ENCODE measurements around the gene ARFGAP1.

DNA sequence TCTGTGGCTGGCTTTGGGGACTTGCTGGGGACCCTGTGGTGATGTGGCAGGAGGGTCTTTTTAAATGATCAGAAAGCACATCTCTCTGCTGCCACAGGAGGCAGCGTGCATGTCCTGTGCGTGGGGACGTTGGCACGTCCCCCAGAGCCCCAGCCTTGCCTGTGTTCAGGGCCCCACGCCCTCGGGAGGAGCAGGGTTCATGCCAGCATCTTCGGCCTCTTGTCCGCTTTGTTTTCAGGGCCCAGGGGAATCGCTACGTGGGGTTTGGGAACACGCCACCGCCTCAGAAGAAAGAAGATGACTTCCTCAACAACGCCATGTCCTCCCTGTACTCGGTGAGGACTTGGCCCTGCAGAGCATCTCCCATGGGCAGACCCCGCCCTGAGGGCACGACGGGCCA, 6.0 kb downstream of the ARFGAP1 start:
- TF ChIP-seq, protein P1, sequence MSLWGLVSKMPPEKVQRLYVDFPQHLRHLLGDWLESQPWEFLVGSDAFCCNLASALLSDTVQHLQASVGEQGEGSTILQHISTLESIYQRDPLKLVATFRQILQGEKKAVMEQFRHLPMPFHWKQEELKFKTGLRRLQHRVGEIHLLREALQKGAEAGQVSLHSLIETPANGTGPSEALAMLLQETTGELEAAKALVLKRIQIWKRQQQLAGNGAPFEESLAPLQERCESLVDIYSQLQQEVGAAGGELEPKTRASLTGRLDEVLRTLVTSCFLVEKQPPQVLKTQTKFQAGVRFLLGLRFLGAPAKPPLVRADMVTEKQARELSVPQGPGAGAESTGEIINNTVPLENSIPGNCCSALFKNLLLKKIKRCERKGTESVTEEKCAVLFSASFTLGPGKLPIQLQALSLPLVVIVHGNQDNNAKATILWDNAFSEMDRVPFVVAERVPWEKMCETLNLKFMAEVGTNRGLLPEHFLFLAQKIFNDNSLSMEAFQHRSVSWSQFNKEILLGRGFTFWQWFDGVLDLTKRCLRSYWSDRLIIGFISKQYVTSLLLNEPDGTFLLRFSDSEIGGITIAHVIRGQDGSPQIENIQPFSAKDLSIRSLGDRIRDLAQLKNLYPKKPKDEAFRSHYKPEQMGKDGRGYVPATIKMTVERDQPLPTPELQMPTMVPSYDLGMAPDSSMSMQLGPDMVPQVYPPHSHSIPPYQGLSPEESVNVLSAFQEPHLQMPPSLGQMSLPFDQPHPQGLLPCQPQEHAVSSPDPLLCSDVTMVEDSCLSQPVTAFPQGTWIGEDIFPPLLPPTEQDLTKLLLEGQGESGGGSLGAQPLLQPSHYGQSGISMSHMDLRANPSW (CRISPR knock-in tag; conservative IDR thresholded peaks at IDR 0.05; ENCODE audit: low read depth) = no peak
- TF ChIP-seq, protein P2, sequence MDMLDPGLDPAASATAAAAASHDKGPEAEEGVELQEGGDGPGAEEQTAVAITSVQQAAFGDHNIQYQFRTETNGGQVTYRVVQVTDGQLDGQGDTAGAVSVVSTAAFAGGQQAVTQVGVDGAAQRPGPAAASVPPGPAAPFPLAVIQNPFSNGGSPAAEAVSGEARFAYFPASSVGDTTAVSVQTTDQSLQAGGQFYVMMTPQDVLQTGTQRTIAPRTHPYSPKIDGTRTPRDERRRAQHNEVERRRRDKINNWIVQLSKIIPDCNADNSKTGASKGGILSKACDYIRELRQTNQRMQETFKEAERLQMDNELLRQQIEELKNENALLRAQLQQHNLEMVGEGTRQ (CRISPR knock-in tag; IDR thresholded peaks at IDR 0.05) = no peak
- TF ChIP-seq IRF2 (CRISPR knock-in tag; IDR thresholded peaks at IDR 0.05; ENCODE audit: borderline replicate concordance, low read depth) (no peak), ZNF138 (CRISPR knock-in tag; conservative IDR thresholded peaks at IDR 0.05) (no peak), ATF1 (CRISPR knock-in tag; IDR thresholded peaks at IDR 0.05) (no peak), TEAD4 (CRISPR knock-in tag; IDR thresholded peaks at IDR 0.05) (no peak), TP53 (CRISPR knock-in tag; IDR thresholded peaks at IDR 0.05) (no peak), SP1 (CRISPR knock-in tag; conservative IDR thresholded peaks at IDR 0.05) (no peak), TCF7 (CRISPR knock-in tag; IDR thresholded peaks at IDR 0.05; ENCODE audit: low read depth) (no peak)
- TF ChIP-seq, protein P3, sequence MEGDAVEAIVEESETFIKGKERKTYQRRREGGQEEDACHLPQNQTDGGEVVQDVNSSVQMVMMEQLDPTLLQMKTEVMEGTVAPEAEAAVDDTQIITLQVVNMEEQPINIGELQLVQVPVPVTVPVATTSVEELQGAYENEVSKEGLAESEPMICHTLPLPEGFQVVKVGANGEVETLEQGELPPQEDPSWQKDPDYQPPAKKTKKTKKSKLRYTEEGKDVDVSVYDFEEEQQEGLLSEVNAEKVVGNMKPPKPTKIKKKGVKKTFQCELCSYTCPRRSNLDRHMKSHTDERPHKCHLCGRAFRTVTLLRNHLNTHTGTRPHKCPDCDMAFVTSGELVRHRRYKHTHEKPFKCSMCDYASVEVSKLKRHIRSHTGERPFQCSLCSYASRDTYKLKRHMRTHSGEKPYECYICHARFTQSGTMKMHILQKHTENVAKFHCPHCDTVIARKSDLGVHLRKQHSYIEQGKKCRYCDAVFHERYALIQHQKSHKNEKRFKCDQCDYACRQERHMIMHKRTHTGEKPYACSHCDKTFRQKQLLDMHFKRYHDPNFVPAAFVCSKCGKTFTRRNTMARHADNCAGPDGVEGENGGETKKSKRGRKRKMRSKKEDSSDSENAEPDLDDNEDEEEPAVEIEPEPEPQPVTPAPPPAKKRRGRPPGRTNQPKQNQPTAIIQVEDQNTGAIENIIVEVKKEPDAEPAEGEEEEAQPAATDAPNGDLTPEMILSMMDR (IDR thresholded peaks at IDR 0.05) = no peak
- TF ChIP-seq, protein P4, sequence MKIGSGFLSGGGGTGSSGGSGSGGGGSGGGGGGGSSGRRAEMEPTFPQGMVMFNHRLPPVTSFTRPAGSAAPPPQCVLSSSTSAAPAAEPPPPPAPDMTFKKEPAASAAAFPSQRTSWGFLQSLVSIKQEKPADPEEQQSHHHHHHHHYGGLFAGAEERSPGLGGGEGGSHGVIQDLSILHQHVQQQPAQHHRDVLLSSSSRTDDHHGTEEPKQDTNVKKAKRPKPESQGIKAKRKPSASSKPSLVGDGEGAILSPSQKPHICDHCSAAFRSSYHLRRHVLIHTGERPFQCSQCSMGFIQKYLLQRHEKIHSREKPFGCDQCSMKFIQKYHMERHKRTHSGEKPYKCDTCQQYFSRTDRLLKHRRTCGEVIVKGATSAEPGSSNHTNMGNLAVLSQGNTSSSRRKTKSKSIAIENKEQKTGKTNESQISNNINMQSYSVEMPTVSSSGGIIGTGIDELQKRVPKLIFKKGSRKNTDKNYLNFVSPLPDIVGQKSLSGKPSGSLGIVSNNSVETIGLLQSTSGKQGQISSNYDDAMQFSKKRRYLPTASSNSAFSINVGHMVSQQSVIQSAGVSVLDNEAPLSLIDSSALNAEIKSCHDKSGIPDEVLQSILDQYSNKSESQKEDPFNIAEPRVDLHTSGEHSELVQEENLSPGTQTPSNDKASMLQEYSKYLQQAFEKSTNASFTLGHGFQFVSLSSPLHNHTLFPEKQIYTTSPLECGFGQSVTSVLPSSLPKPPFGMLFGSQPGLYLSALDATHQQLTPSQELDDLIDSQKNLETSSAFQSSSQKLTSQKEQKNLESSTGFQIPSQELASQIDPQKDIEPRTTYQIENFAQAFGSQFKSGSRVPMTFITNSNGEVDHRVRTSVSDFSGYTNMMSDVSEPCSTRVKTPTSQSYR (CRISPR knock-in tag; IDR thresholded peaks at IDR 0.05) = no peak
- TF ChIP-seq, protein P5, sequence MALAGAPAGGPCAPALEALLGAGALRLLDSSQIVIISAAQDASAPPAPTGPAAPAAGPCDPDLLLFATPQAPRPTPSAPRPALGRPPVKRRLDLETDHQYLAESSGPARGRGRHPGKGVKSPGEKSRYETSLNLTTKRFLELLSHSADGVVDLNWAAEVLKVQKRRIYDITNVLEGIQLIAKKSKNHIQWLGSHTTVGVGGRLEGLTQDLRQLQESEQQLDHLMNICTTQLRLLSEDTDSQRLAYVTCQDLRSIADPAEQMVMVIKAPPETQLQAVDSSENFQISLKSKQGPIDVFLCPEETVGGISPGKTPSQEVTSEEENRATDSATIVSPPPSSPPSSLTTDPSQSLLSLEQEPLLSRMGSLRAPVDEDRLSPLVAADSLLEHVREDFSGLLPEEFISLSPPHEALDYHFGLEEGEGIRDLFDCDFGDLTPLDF (CRISPR knock-in tag; IDR thresholded peaks at IDR 0.05) = no peak
- TF ChIP-seq, protein P6, sequence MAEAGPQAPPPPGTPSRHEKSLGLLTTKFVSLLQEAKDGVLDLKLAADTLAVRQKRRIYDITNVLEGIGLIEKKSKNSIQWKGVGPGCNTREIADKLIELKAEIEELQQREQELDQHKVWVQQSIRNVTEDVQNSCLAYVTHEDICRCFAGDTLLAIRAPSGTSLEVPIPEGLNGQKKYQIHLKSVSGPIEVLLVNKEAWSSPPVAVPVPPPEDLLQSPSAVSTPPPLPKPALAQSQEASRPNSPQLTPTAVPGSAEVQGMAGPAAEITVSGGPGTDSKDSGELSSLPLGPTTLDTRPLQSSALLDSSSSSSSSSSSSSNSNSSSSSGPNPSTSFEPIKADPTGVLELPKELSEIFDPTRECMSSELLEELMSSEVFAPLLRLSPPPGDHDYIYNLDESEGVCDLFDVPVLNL (CRISPR knock-in tag; IDR thresholded peaks at IDR 0.05; ENCODE audit: borderline replicate concordance, low read depth) = no peak
- TF ChIP-seq, protein P7, sequence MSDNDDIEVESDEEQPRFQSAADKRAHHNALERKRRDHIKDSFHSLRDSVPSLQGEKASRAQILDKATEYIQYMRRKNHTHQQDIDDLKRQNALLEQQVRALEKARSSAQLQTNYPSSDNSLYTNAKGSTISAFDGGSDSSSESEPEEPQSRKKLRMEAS (CRISPR knock-in tag; IDR thresholded peaks at IDR 0.05) = no peak
